ENCODE measurements around the gene ATXN7L2.

Gene ATXN7L2

GRCh38 chr1:109475261-109475660 lies 8.4 kb upstream of the ATXN7L2 start:
- no peak for DNase-seq (ENCODE audit: low spot score)

GRCh38 chr1:109476825-109477224 lies 6.9 kb upstream of the ATXN7L2 start:
- DNase-seq (ENCODE audit: low spot score), result no peak

- no peak for DNase-seq (ENCODE audit: low spot score)
Observed at GRCh38 chr1:109477821-109478220, 5.9 kb upstream of the ATXN7L2 start.

- no peak for DNase-seq (ENCODE audit: low spot score)
Observed at GRCh38 chr1:109478806-109479205, 4.9 kb upstream of the ATXN7L2 start.

- no peak for DNase-seq (ENCODE audit: low spot score)
Observed at GRCh38 chr1:109479311-109479710, 4.4 kb upstream of the ATXN7L2 start.

- DNase-seq (ENCODE audit: low spot score), result no peak
Observed at GRCh38 chr1:109479901-109480300, 3.8 kb upstream of the ATXN7L2 start.

- no peak for DNase-seq (ENCODE audit: low spot score)
Observed at GRCh38 chr1:109481646-109482045, 2.1 kb upstream of the ATXN7L2 start.

GRCh38 chr1:109482242-109482641 lies 1.5 kb upstream of the ATXN7L2 start:
- no peak for DNase-seq (ENCODE audit: low spot score)

GRCh38 chr1:109482791-109483671 lies 674 bp upstream of the ATXN7L2 start:
- DNase-seq (ENCODE audit: low spot score), result peak; percentile 62

- DNase-seq (ENCODE audit: low spot score), result no peak
Observed at GRCh38 chr1:109484519-109484975, 842 bp downstream of the ATXN7L2 start.

- no peak for DNase-seq (ENCODE audit: low spot score)
Observed at GRCh38 chr1:109485001-109485400, 1.3 kb downstream of the ATXN7L2 start.

GRCh38 chr1:109487261-109487660 lies 3.6 kb downstream of the ATXN7L2 start:
- no peak for DNase-seq (ENCODE audit: low spot score)

- DNase-seq (ENCODE audit: low spot score), result no peak
Observed at GRCh38 chr1:109488201-109488600, 4.5 kb downstream of the ATXN7L2 start.

GRCh38 chr1:109488696-109489095 lies 5.0 kb downstream of the ATXN7L2 start:
- DNase-seq (ENCODE audit: low spot score), result no peak

- peak; percentile 74 for DNase-seq (ENCODE audit: low spot score)
Observed at GRCh38 chr1:109490029-109490933, 6.6 kb downstream of the ATXN7L2 start.

- DNase-seq (ENCODE audit: low spot score), result no peak
Observed at GRCh38 chr1:109490934-109491302, 7.2 kb downstream of the ATXN7L2 start.

- DNase-seq (ENCODE audit: low spot score), result no peak
Observed at GRCh38 chr1:109491372-109491771, 7.7 kb downstream of the ATXN7L2 start.

- no peak for DNase-seq (ENCODE audit: low spot score)
Observed at GRCh38 chr1:109492779-109493178, 9.1 kb downstream of the ATXN7L2 start.

GRCh38 chr1:109493227-109493626 lies 9.5 kb downstream of the ATXN7L2 start:
- no peak for DNase-seq (ENCODE audit: low spot score)

- DNase-seq (ENCODE audit: low spot score), result peak; percentile 90
Observed at GRCh38 chr1:109493805-109494539, 10.3 kb downstream of the ATXN7L2 start, which contains the start of gene CYB561D1. Gene CYB561D1, plus strand, starts transcription at chr1:109494094. Its CDS starts 46 bp downstream, at chr1:109494140.

- DNase-seq (ENCODE audit: low spot score), result no peak
Observed at GRCh38 chr1:109495738-109496137, 12.0 kb downstream of the ATXN7L2 start.

Data from germinal center (tissue), 1 donor.